ENCODE measurements around the gene REXO5.

GRCh38 chr16:20821682-20822081 is 15.4 kb downstream of the REXO5 start:
- TF ChIP-seq ASH2L (IDR thresholded peaks at IDR 0.05; ENCODE audit: borderline replicate concordance, low read depth) (no peak), GABPA (IDR thresholded peaks at IDR 0.05; ENCODE audit: low read depth) (no peak), CTCF (IDR thresholded peaks at IDR 0.05 in 2 of 3, conservative IDR thresholded peaks at IDR 0.05 in 1 of 3; ENCODE audit: control insufficient read depth in 2 of 3, extremely low read depth in 1 of 3, insufficient read depth in 1 of 3, low read depth in 3 of 3, low read length in 3 of 3) (no peak), RFX5 (IDR thresholded peaks at IDR 0.05; ENCODE audit: low read depth, low read length) (no peak), ATF7 (IDR thresholded peaks at IDR 0.05; ENCODE audit: low read depth) (no peak), ZNF207 (IDR thresholded peaks at IDR 0.05; ENCODE audit: borderline replicate concordance) (no peak), FOXK2 (IDR thresholded peaks at IDR 0.05) (no peak), MEF2A (IDR thresholded peaks at IDR 0.05; ENCODE audit: insufficient read depth, low read depth, low read length) (no peak), JUNB (IDR thresholded peaks at IDR 0.05) (no peak), MYC (IDR thresholded peaks at IDR 0.05; ENCODE audit: insufficient read depth, insufficient read length, insufficient replicate concordance, low read length, severe bottlenecking) (no peak), CEBPB (IDR thresholded peaks at IDR 0.05; ENCODE audit: borderline replicate concordance in 1 of 2, low read depth in 2 of 2, low read length in 2 of 2) (no peak)
